Erythroblast (primary cell): ENCODE measurements around the gene BAD.
A peak's percentile ranks its signal among the peaks of the same experiment; 100 is the strongest.
"Not testable (repeated sequence)": the region's sequence is repeated elsewhere in the genome, so short reads cannot be mapped to it uniquely, and the experiment has no call there.

Experiments used
- DNase-seq, 2 experiments: peaks; one replicate each; lab custom pipeline; 2025; lab: John Stamatoyannopoulos, UW
- GATA1 ChIP-seq: IDR thresholded peaks from 2 replicates; pipeline ENCODE4 v1.6.1; 2011; ENCODE audit warnings: low read depth, mild to moderate bottlenecking, control low read depth, low read length, moderate library complexity
- POLR2A ChIP-seq: IDR thresholded peaks from 2 replicates; pipeline ENCODE4 v1.6.1; 2011; ENCODE audit warnings: mild to moderate bottlenecking, low read length

The BAD gene

DNA sequence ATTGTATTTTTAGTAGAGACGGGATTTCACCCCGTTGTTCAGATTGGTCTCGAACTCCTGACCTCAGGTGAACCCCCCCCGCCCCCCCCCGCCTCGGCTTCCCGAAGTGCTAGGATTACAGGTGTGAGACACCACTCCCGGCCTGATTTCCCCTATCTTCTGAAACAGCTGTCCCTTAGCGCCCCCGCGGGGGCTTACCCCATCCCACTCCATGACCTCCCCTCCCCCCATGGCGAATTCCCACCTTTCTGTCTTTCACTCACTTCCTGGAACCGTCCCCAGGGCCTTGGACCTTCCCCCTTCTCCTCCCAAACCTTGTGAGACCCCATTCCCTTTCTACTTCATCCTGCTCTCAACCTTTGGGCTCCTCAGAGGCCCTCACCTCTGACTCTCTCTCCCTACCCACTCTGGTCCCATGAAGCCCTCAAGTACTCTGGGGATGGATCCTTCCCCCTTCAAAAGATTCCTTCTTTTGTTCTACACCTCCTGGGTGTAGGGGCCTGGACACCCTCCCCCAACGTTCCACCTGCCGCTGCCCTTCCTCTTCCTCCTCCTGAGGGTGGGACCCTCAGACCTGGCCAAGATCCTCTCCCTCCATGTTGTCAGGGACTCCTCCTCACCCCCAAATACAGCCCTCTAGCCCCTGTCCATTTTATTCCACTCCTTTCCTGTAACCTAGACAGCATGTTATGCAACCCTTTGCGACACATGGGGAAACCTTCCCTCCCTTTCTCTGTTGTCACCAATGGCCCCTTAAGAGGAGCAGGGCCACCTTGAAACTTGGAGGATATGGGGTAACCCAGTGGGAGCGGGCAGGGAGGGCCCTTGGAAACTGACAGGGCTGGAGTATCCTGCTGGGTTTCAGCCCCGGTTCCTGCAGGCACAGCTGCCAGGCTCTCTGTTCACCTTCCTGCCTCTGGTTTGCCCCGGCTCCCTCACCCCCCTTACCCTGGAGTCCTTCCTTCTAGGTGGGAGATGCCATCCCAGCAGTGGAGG, 34.6 kb upstream of the BAD start:
- DNase-seq = peak in 1 of 2 experiments; percentile 69
- TF ChIP-seq POLR2A (no peak), GATA1 (no peak)

DNA sequence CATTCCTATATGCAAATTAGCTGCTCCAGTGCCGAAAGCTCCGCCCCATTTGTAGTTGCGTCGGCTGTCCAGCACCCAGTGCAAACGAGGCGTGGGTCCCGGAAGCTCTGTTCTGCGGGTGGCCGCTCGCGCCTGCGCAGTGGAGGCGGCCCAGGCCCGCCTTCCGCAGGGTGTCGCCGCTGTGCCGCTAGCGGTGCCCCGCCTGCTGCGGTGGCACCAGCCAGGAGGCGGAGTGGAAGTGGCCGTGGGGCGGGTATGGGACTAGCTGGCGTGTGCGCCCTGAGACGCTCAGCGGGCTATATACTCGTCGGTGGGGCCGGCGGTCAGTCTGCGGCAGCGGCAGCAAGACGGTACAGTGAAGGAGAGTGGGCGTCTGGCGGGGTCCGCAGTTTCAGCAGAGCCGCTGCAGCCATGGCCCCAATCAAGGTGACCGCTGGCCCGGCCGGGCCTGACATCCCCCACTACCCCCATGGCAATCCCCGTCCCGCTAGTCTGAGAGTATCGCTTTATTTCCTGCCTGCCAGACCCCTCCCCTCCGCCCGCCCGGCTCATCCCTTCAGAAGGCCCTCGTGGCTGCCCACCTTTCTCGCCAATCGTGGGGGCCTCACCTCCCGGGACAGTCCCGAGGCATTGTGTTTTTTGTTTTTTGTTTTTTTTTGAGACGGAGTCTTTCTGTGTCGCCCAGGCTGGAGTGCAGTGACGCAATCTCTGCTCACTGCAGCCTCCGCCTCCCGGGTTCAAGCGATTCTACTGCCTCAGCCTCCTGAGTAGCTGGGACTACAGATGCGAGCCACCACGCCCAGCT, 33.7 kb upstream of the BAD start, which contains the start of gene PRDX5:
PRDX5 (plus strand) TSS at position 161 of the 805 bp plus-strand sequence; CDS start at position 256, 95 bp downstream.
- DNase-seq = peak; percentile 99
- no peak for TF ChIP-seq POLR2A
- TF ChIP-seq GATA1 = no peak

- no peak for TF ChIP-seq GATA1
- TF ChIP-seq POLR2A = peak; percentile 91
- DNase-seq = peak; percentile 96 to 98
Measured at GRCh38 chr11:64317325-64317960, 33.0 kb upstream of the BAD start, which contains the start of gene TRMT112. Gene TRMT112, minus strand, starts transcription at chr11:64317559. Its CDS starts 33 bp downstream, at chr11:64317526.

DNA sequence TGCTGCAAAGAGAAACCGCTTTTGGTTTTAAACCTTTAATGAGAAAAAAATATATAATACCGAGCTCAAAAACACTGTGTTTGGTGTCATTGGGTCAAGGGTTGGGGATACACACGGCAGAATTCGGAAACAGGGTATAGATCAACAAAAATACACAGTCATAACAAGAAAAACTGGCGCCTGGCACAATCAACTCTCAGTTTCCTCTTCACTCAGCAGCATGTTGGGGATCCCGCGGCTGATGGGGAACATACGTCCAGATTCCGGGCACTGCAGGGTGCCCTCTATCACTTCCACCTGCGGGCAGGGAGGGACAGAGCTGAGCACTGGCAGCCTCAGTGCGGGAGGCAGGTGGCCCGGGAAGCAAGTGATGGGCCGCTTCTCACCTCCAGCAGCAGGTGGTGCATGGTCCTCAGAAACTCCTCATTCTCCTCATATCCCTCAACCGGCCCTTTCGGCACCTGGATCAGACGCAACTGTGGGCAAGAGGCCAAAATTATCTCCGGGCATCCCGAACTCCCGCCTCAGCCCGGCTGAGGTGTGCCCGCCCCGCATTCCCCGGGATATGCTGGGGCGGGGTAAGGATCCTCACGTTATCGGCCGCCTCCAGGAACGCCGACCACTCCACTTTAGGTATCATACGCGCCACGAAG, 32.3 kb upstream of the BAD start:
- DNase-seq = peak; percentile 70 to 81

GRCh38 chr11:64315667-64316526, 31.4 kb upstream of the BAD start:
- DNase-seq = not testable (repeated sequence)

More for the DNA sequence above, 32.3 kb upstream of the BAD start:
- no peak for TF ChIP-seq POLR2A
- TF ChIP-seq GATA1 = no peak

- DNase-seq = no peak
- TF ChIP-seq GATA1 (no peak), POLR2A (no peak)
Measured at GRCh38 chr11:64314805-64315561, 30.5 kb upstream of the BAD start.

GRCh38 chr11:64314146-64314804, 29.8 kb upstream of the BAD start:
- no peak for TF ChIP-seq GATA1
- no peak for TF ChIP-seq POLR2A
- DNase-seq = no peak

DNA sequence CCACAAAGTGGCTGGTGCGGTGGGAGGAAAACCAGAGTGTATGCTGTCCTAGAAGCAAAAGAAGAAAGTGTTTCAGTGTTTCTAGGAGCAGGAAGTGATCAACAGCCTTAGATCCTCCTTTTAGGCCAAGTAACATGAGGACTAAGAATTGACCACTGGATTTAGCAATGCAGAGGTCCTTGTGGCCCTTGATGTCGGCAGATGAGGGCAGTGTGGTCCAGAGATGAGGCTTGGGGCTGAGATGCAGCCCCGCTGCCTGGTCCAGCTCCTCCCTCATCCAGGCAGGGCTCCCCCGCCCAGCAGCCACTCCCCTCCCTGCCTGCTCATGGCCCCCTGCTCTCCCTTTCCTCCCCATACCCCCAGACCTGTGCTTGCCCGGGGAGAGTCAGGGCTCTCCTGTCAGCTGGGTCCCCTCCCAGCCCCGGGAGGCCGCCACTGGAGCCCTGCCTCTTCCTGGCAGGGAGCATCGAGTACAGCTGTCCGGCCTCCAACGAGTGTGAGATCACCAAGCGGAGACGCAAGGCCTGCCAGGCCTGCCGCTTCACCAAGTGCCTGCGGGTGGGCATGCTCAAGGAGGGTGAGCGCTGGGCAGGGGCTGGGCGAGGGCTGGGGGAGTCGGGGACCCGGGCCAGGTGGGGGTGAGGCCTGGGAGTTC, 29.2 kb upstream of the BAD start:
- no peak for DNase-seq
- TF ChIP-seq GATA1 (no peak), POLR2A (no peak)

DNA sequence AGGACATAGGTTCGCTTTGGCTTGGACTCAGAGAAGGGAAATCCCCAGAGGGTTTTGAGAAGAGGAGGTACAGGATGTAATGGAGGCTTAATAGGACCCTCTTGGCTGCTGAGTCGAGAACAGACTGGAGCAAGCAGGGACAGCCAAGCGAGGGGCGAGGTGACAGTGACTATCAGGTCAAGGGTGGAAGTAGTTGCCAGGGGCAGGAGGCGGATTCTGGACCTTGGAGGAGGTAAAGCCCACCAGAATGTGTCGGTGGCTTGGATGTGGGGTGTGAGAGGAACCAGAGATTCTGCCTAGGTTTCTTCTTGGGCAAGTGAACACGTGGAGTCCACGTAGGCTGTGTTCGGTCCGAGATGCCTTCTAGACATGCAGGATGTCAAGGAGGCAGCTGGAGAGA, 28.5 kb upstream of the BAD start:
- DNase-seq = no peak
- TF ChIP-seq POLR2A (no peak), GATA1 (no peak)

DNA sequence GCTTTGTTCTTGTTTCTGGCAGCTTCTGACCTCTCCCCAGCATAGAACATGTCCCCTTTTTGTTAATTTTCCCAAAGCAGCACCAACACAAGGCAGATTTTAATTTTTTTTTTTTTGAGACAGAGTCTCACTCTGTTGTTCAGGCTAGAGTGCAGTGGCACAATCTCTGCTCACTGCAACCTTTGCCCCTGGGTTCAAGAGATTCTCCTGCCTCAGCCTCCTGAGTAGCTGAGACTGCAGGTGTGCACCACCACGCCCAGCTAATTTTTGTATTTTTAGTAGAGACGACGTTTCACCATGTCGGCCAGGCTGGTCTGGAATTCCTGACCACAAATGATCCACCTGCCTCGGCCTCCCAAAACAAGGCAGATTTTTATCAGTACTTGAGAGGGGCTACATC, 23.3 kb upstream of the BAD start:
- DNase-seq = not testable (repeated sequence)
